ENCODE results near the gene RGS13.

- TF ChIP-seq CTCF (conservative IDR thresholded peaks at IDR 0.05; ENCODE audit: low read depth in 2 of 2) (no peak; a peak in 2 of 4 replicates), POLR2AphosphoS5 (IDR thresholded peaks at IDR 0.05; ENCODE audit: low read depth) (no peak), ZNF114 (CRISPR knock-in tag; IDR thresholded peaks at IDR 0.05) (no peak), EZH2phosphoT487 (IDR thresholded peaks at IDR 0.05; ENCODE audit: unreplicated experiment) (no peak), CREB1 (CRISPR knock-in tag; IDR thresholded peaks at IDR 0.05; ENCODE audit: low read depth) (no peak), EZH2 (IDR thresholded peaks at IDR 0.05; ENCODE audit: low read depth, unreplicated experiment) (no peak)
Measured at GRCh38 chr1:192610112-192610889, 25.6 kb upstream of the RGS13 start.
